GM23338 (cell line): ENCODE results near the gene NAA11. TPM values are rescaled to one million over a fixed set of nuclear protein-coding genes. Genes with fewer than 3 reads are reported as not detected.
"Not testable (repeated sequence)": the region's sequence is repeated elsewhere in the genome, so short reads cannot be mapped to it uniquely, and the experiment has no call there.

Experiments used
- ATAC-seq: fragments of 200-7000 bp; cut with Tn5 transposase; 3 replicates; pipeline ENCODE4 v1.9.1; 2020
- DNase-seq: peaks from one replicate; pipeline ENCODE4 v3.0.0-alpha.2; 2015; ENCODE audit warnings: low spot score
- H2AFZ ChIP-seq: fragments of 200-600 bp; sonication (generic); 2 replicates; pipeline ENCODE4 v1.8.0; 2016; ENCODE audit warnings: antibody characterized with exemption, mild to moderate bottlenecking, moderate library complexity
- H3F3A ChIP-seq: fragments of 200-600 bp; sonication (generic); replicated peaks from 2 replicates; pipeline ENCODE4 v1.8.0; 2017; ENCODE audit warnings: antibody characterized with exemption, mixed run types, low read depth
- H3K27ac ChIP-seq: fragments of 200-600 bp; sonication (generic); 2 replicates; pipeline ENCODE4 v1.6.1; 2016; ENCODE audit warnings: low read depth
- H3K27me3 ChIP-seq: fragments of 200-600 bp; sonication (generic); 2 replicates; pipeline ENCODE4 v1.8.0; 2016; ENCODE audit warnings: mild to moderate bottlenecking, mixed run types, moderate library complexity; ENCODE audit not compliant: insufficient read depth
- H3K36me3 ChIP-seq: fragments of 200-600 bp; sonication (generic); 2 replicates; pipeline ENCODE4 v1.8.0; 2016; ENCODE audit warnings: mild to moderate bottlenecking; ENCODE audit not compliant: insufficient read depth
- H3K4me1 ChIP-seq: fragments of 200-600 bp; sonication (generic); 2 replicates; pipeline ENCODE4 v1.8.0; 2016; ENCODE audit warnings: mild to moderate bottlenecking, moderate library complexity; ENCODE audit not compliant: insufficient read depth
- H3K4me2 ChIP-seq: fragments of 200-600 bp; sonication (generic); 2 replicates; pipeline ENCODE4 v1.7.1; 2017; ENCODE audit warnings: mixed run types
- H3K4me3 ChIP-seq: fragments of 200-600 bp; sonication (generic); 2 replicates; pipeline ENCODE4 v1.6.1; 2016; ENCODE audit warnings: mixed run types
- H3K79me2 ChIP-seq: fragments of 200-600 bp; sonication (generic); replicated peaks from 2 replicates; pipeline ENCODE4 v1.8.0; 2017; ENCODE audit warnings: mild to moderate bottlenecking; ENCODE audit not compliant: insufficient read depth
- H3K9me2 ChIP-seq: fragments of 200-600 bp; sonication (generic); 2 replicates; pipeline ENCODE4 v1.8.0; 2017; ENCODE audit not compliant: insufficient read depth
- H4K20me1 ChIP-seq: fragments of 200-600 bp; sonication (generic); replicated peaks from 2 replicates; pipeline ENCODE4 v1.8.0; 2017; ENCODE audit warnings: mild to moderate bottlenecking; ENCODE audit not compliant: insufficient read depth
- H3K27ac Mint-ChIP-seq: 2 replicates; pipeline ENCODE4 v1.8.0; 2020; ENCODE audit warnings: inconsistent platforms, mild to moderate bottlenecking, moderate library complexity, mixed read lengths
- H3K27me3 Mint-ChIP-seq: 3 replicates; pipeline ENCODE4 v1.8.0; 2022; ENCODE audit warnings: low read depth, mild to moderate bottlenecking, moderate library complexity, mixed read lengths, inconsistent platforms; ENCODE audit not compliant: insufficient read depth, poor library complexity
- H3K36me3 Mint-ChIP-seq: 3 replicates; pipeline ENCODE4 v1.8.0; 2021; ENCODE audit warnings: low read depth, mild to moderate bottlenecking, inconsistent platforms, moderate library complexity, mixed read lengths
- H3K4me1 Mint-ChIP-seq: 3 replicates; pipeline ENCODE4 v1.8.0; 2020; ENCODE audit warnings: mild to moderate bottlenecking, inconsistent platforms, mixed read lengths
- H3K4me3 Mint-ChIP-seq: 3 replicates; pipeline ENCODE4 v1.8.0; 2021; ENCODE audit warnings: moderate library complexity, mild to moderate bottlenecking, inconsistent platforms, mixed read lengths
- H3K9me3 Mint-ChIP-seq: 3 replicates; pipeline ENCODE4 v1.8.0; 2020; ENCODE audit warnings: moderate library complexity, mild to moderate bottlenecking, inconsistent platforms, mixed read lengths
- CREB1 ChIP-seq: fragments of 250-450 bp; sonication (Bioruptor Pico); IDR thresholded peaks from 2 replicates; pipeline ENCODE4 v1.5.0; 2020; ENCODE audit warnings: low read depth, mild to moderate bottlenecking, moderate library complexity
- ETS1 ChIP-seq: IDR thresholded peaks from 2 replicates; pipeline ENCODE4 v1.6.1; 2016; ENCODE audit warnings: antibody characterized with exemption
- EZH2 ChIP-seq: fragments of 200-600 bp; sonication (generic); IDR thresholded peaks from one replicate; pipeline ENCODE4 v1.8.0; 2017; ENCODE audit warnings: antibody characterized with exemption, mild to moderate bottlenecking, low read depth; ENCODE audit not compliant: unreplicated experiment
- JUNB ChIP-seq: IDR thresholded peaks from one replicate; pipeline ENCODE4 v1.6.1; 2016; ENCODE audit warnings: antibody characterized with exemption; ENCODE audit not compliant: unreplicated experiment
- NANOG ChIP-seq: IDR thresholded peaks from 2 replicates; pipeline ENCODE4 v1.6.1; 2016; ENCODE audit warnings: antibody characterized with exemption, borderline replicate concordance
- POLR2AphosphoS5 ChIP-seq: IDR thresholded peaks from 2 replicates; pipeline ENCODE4 v1.6.1; 2016; ENCODE audit warnings: antibody characterized with exemption, low read depth
- REST ChIP-seq: IDR thresholded peaks from one replicate; pipeline ENCODE4 v1.6.1; 2018; ENCODE audit warnings: antibody characterized with exemption; ENCODE audit not compliant: unreplicated experiment
- STAT1 ChIP-seq: IDR thresholded peaks from one replicate; pipeline ENCODE4 v1.6.1; 2016; ENCODE audit warnings: antibody characterized with exemption; ENCODE audit not compliant: unreplicated experiment
- ZNF114 ChIP-seq: fragments of 250-450 bp; sonication (Bioruptor Pico); IDR thresholded peaks from 2 replicates; pipeline ENCODE4 v1.5.0; 2020; ENCODE audit warnings: mild to moderate bottlenecking, moderate library complexity
- ZNF331 ChIP-seq: fragments of 250-450 bp; sonication (Bioruptor Pico); IDR thresholded peaks from 2 replicates; pipeline ENCODE4 v1.5.0; 2020; ENCODE audit warnings: low read depth, mild to moderate bottlenecking, moderate library complexity
- polyA plus RNA-seq: library from polyadenylated mRNA; unstranded; fragments of >200 nt; fragmentation: Nextera tagmentation; extraction: Ambion mirVana; gene quantifications from 2 replicates; pipeline ENCODE4 v1.2.1, GENCODE V29; 2016
- total RNA-seq: library from RNA; depleted of rRNA; stranded (reverse); fragments of >200 nt; shearing (Covaris generic); gene quantifications from 2 replicates; pipeline ENCODE4 v1.2.3, GENCODE V29; 2014

The NAA11 gene
- total and polyA plus RNA-seq, 2 experiments from 2014 or later, result not detected

- TF ChIP-seq NANOG (no peak), REST (no peak), ETS1 (no peak), EZH2 (no peak), ZNF331 (no peak), STAT1 (no peak), ZNF114 (no peak), JUNB (no peak), CREB1 (CRISPR knock-in tag) (no peak)
Measured at GRCh38 chr4:79287076-79287475, 38.8 kb downstream of the NAA11 start (continued).

GRCh38 chr4:79281566-79282359, 44.1 kb downstream of the NAA11 start:
- DNase-seq (peak; percentile 43), ATAC-seq (peak; percentile 68)
- H3K27ac Mint-ChIP-seq, result no peak overlapping the region
- Histone ChIP-seq H3K4me2 (peak overlapping the region; percentile 7; the same call in 1 of the 2 replicates), H3K4me3 (no peak overlapping the region), H2AFZ (peak overlapping the region; percentile 11; the same call in 1 of the 2 replicates), H3K27me3 (no peaks in the 10 kb centered on the region), H3K4me1 (peaks cover 15% of the 10 kb centered on the region), H3K36me3 (no peaks in the 10 kb centered on the region), H3K9me2 (no peaks in the 10 kb centered on the region), H4K20me1 (no peaks in the 10 kb centered on the region), H3K27ac (no peak overlapping the region), H3F3A (no peaks in the 10 kb centered on the region), H3K79me2 (no peaks in the 10 kb centered on the region)
- no peaks in the 10 kb centered on the region for H3K9me3 Mint-ChIP-seq
- H3K36me3 Mint-ChIP-seq, result no peaks in the 10 kb centered on the region
- no peak overlapping the region for H3K4me3 Mint-ChIP-seq
- TF ChIP-seq EZH2, result no peak
- TF ChIP-seq REST, result no peak
- TF ChIP-seq ZNF114, result no peak
- no peak for TF ChIP-seq POLR2AphosphoS5
- no peak for TF ChIP-seq CREB1 (CRISPR knock-in tag)
- TF ChIP-seq STAT1, result no peak
- TF ChIP-seq NANOG, result no peak
- no peaks in the 10 kb centered on the region for H3K4me1 Mint-ChIP-seq
- H3K27me3 Mint-ChIP-seq, result no peaks in the 10 kb centered on the region

GRCh38 chr4:79277467-79277866, 48.4 kb downstream of the NAA11 start:
- H2AFZ ChIP-seq, H3K27ac Mint-ChIP-seq, H3K4me3 Mint-ChIP-seq, H3K36me3 ChIP-seq, H3F3A ChIP-seq, H3K9me2 ChIP-seq, H3K4me2 ChIP-seq, H3K27ac ChIP-seq, DNase-seq, H4K20me1 ChIP-seq, H3K79me2 ChIP-seq, H3K27me3 ChIP-seq, H3K4me3 ChIP-seq, H3K36me3 Mint-ChIP-seq, H3K27me3 Mint-ChIP-seq, ATAC-seq, H3K4me1 Mint-ChIP-seq, H3K9me3 Mint-ChIP-seq: not testable (repeated sequence)
- peaks cover 20% of the 10 kb centered on the region for H3K4me1 ChIP-seq
